ENCODE measurements around the gene ZNF154.

Gene ZNF154

GRCh38 chr19:57655443-57655842 lies 53.6 kb downstream of the ZNF154 start:
- H3K27ac ChIP-seq (ENCODE audit: low read depth, low read length): no peak overlapping the region
- no peaks in the 10 kb centered on the region for H3K36me3 ChIP-seq (ENCODE audit: control insufficient read depth in 1 of 2, insufficient read depth in 2 of 2, low read length in 2 of 2)
- no peaks in the 10 kb centered on the region for H3K4me1 ChIP-seq (ENCODE audit: control insufficient read depth in 1 of 2, insufficient read depth in 2 of 2, low read length in 2 of 2)
- peaks cover 13% of the 10 kb centered on the region in 2 donors for H3K9me3 ChIP-seq (ENCODE audit: control insufficient read depth in 1 of 2, low read length in 2 of 2)
- H3K9ac ChIP-seq (ENCODE audit: low read depth in 1 of 2, low read length in 2 of 2): no peak overlapping the region
- H3K4me3 ChIP-seq (ENCODE audit: low read depth in 1 of 2, low read length in 2 of 2): no peak overlapping the region
- H3K27me3 ChIP-seq (ENCODE audit: control insufficient read depth in 1 of 2, insufficient read depth in 2 of 2, low read length in 2 of 2): no peaks in the 10 kb centered on the region

- Histone ChIP-seq H3K9ac (ENCODE audit: low read depth in 1 of 2, low read length in 2 of 2) (no peak overlapping the region), H3K36me3 (ENCODE audit: control insufficient read depth in 1 of 2, insufficient read depth in 2 of 2, low read length in 2 of 2) (no peaks in the 10 kb centered on the region), H3K4me3 (ENCODE audit: low read depth in 1 of 2, low read length in 2 of 2) (no peak overlapping the region), H3K4me1 (ENCODE audit: control insufficient read depth in 1 of 2, insufficient read depth in 2 of 2, low read length in 2 of 2) (no peaks in the 10 kb centered on the region), H3K9me3 (ENCODE audit: control insufficient read depth in 1 of 2, low read length in 2 of 2) (peaks cover 13 to 19% of the 10 kb centered on the region in 2 donors), H3K27me3 (ENCODE audit: control insufficient read depth in 1 of 2, insufficient read depth in 2 of 2, low read length in 2 of 2) (no peaks in the 10 kb centered on the region), H3K27ac (ENCODE audit: low read depth, low read length) (no peak overlapping the region)
Observed at GRCh38 chr19:57653689-57654088, 55.3 kb downstream of the ZNF154 start.

GRCh38 chr19:57651654-57651996 lies 57.4 kb downstream of the ZNF154 start:
- no peaks in the 10 kb centered on the region for H3K27me3 ChIP-seq (ENCODE audit: control insufficient read depth in 1 of 2, insufficient read depth in 2 of 2, low read length in 2 of 2)
- H3K9me3 ChIP-seq (ENCODE audit: control insufficient read depth in 1 of 2, low read length in 2 of 2): peaks cover 13 to 24% of the 10 kb centered on the region in 2 donors
- H3K9ac ChIP-seq (ENCODE audit: low read depth in 1 of 2, low read length in 2 of 2): no peak overlapping the region
- no peaks in the 10 kb centered on the region for H3K4me1 ChIP-seq (ENCODE audit: control insufficient read depth in 1 of 2, insufficient read depth in 2 of 2, low read length in 2 of 2)
- H3K4me3 ChIP-seq (ENCODE audit: low read depth in 1 of 2, low read length in 2 of 2): peak overlapping the region in 1 of 2 donors; percentile 18
- no peak overlapping the region for H3K27ac ChIP-seq (ENCODE audit: low read depth, low read length)
- no peaks in the 10 kb centered on the region for H3K36me3 ChIP-seq (ENCODE audit: control insufficient read depth in 1 of 2, insufficient read depth in 2 of 2, low read length in 2 of 2)

GRCh38 chr19:57648331-57649003 lies 60.5 kb downstream of the ZNF154 start:
- Histone ChIP-seq H3K36me3 (ENCODE audit: control insufficient read depth in 1 of 2, insufficient read depth in 2 of 2, low read length in 2 of 2) (no peaks in the 10 kb centered on the region), H3K27me3 (ENCODE audit: control insufficient read depth in 1 of 2, insufficient read depth in 2 of 2, low read length in 2 of 2) (no peaks in the 10 kb centered on the region), H3K4me1 (ENCODE audit: control insufficient read depth in 1 of 2, insufficient read depth in 2 of 2, low read length in 2 of 2) (no peaks in the 10 kb centered on the region), H3K9ac (ENCODE audit: low read depth in 1 of 2, low read length in 2 of 2) (no peak overlapping the region), H3K9me3 (ENCODE audit: control insufficient read depth in 1 of 2, low read length in 2 of 2) (peaks cover 8 to 23% of the 10 kb centered on the region in 2 donors), H3K27ac (ENCODE audit: low read depth, low read length) (no peak overlapping the region), H3K4me3 (ENCODE audit: low read depth in 1 of 2, low read length in 2 of 2) (no peak overlapping the region)
